Measurements from ENCODE around the gene NETO1.

GRCh38 chr18:72704202-72704601, 163.6 kb downstream of the NETO1 start:
- TF ChIP-seq CTCF (conservative IDR thresholded peaks at IDR 0.05; ENCODE audit: low read depth, low read length), result no peak
- no peak for TF ChIP-seq POLR2A (IDR thresholded peaks at IDR 0.05; ENCODE audit: low read depth, low read length)
